ENCODE measurements around the gene ALDH16A1. TPM values are rescaled to one million over a fixed set of nuclear protein-coding genes. Genes with fewer than 3 reads are reported as not detected.
A peak's percentile ranks its signal among the peaks of the same experiment; 100 is the strongest.

The ALDH16A1 gene
- total RNA-seq, 1 experiment from 2014 or later, result 51.7 TPM

DNA sequence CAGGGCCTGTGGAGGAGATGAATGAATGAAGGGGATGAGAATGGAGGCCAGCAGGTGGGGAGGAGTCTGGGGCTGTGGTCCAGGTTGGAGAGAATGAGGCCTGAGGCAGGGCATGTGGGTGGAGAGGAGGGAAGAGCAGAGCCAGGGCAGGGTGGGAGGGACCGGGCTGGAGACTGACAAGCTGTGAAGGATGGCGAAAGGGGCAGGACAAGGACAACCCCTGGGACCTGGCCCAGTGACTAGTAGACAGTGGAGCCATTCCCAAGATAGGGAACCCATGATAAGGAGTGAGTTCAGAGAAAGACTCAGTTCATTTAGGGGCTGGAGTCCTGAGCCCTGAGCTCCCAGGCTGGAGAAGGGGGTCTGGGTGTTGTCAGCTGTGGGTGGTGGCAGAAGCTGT lies 32.8 kb upstream of the ALDH16A1 start:
- no peak overlapping the region for H3K4me2 ChIP-seq (ENCODE audit: insufficient read depth, insufficient read length, low read length)
- H3K9me3 ChIP-seq (ENCODE audit: control insufficient read depth, low read depth, low read length), result no peaks in the 10 kb centered on the region
- no peak for DNase-seq
- H4K8ac ChIP-seq (replicated peaks; ENCODE audit: insufficient read length, low read depth, low read length), result no peak overlapping the region
- no peak overlapping the region for H2BK15ac ChIP-seq (ENCODE audit: low read depth, low read length)
- no peak overlapping the region for H3K56ac ChIP-seq (ENCODE audit: insufficient read length, low read depth, low read length)
- peak overlapping the region; percentile 11 to 84 (median 78); a peak in 4 of 7 replicates for H3K27ac Mint-ChIP-seq
- no peaks in the 10 kb centered on the region; a peak in 2 of 7 replicates for H3K36me3 Mint-ChIP-seq (ENCODE audit: insufficient read depth in 1 of 3, low read depth in 3 of 3)
- H3K14ac ChIP-seq (ENCODE audit: insufficient read depth, low read length), result no peak overlapping the region
- peak overlapping the region in 1 of 2 experiments; percentile 16; a peak in 1 of 5 replicates for H3K4me3 Mint-ChIP-seq
- H3K23me2 ChIP-seq (ENCODE audit: insufficient read length, low read depth, low read length, poor library complexity, severe bottlenecking), result peaks cover 13% of the 10 kb centered on the region
- no peak overlapping the region for H2BK12ac ChIP-seq (ENCODE audit: insufficient read length, low read depth, low read length)
- no peak overlapping the region for H3K23ac ChIP-seq (ENCODE audit: insufficient read length, low read depth, low read length)
- H2AFZ ChIP-seq (ENCODE audit: low read length), result no peak overlapping the region
- no peak overlapping the region for H2BK20ac ChIP-seq (ENCODE audit: low read depth, low read length, poor library complexity, severe bottlenecking)
- H3T11ph ChIP-seq (ENCODE audit: low read length), result no peak overlapping the region
- peaks cover 54% of the 10 kb centered on the region for H3K27me3 Mint-ChIP-seq (ENCODE audit: low read depth)
- WGBS (ENCODE audit: extremely low coverage, insufficient read length, low lambda C conversion rate), result no CpG with 5 or more reads among the region's 2 CpGs
- H4K91ac ChIP-seq (ENCODE audit: insufficient read length, low read depth, low read length), result no peak overlapping the region
- peaks cover 2% of the 10 kb centered on the region; the same call in 1 of the 2 replicates for H3K4me1 ChIP-seq (ENCODE audit: insufficient read depth, low read length)
- no peak overlapping the region for H4K5ac ChIP-seq (ENCODE audit: insufficient read length, low read depth, low read length)
- H2BK5ac ChIP-seq (ENCODE audit: insufficient read length, low read length), result no peak overlapping the region
- H3K4me1 Mint-ChIP-seq, result peaks cover 57 to 75% of the 10 kb centered on the region in 2 experiments
- H3K27me3 ChIP-seq (ENCODE audit: insufficient read depth, low read length), result peaks cover 25% of the 10 kb centered on the region; the same call in 1 of the 2 replicates
- TF ChIP-seq CTCF (conservative IDR thresholded peaks at IDR 0.05), result no peak
- H4K20me1 ChIP-seq (ENCODE audit: control insufficient read depth, insufficient read depth, insufficient read length), result no peaks in the 10 kb centered on the region
- H3K9ac ChIP-seq (ENCODE audit: extremely low read depth, insufficient read length, low read length), result no peak overlapping the region
- H3K4ac ChIP-seq (ENCODE audit: low read depth, low read length), result no peak overlapping the region
- no peak overlapping the region for H3K18ac ChIP-seq (ENCODE audit: insufficient read length, low read depth, low read length)
- H2AK5ac ChIP-seq (ENCODE audit: insufficient read length, low read length), result no peak overlapping the region
- peaks cover 0 to 9% of the 10 kb centered on the region in 2 experiments; a peak in 2 of 5 replicates for H3K9me3 Mint-ChIP-seq
- no peak overlapping the region for H3K27ac ChIP-seq (ENCODE audit: insufficient read length, low read depth, low read length)
- H3K79me2 ChIP-seq (ENCODE audit: insufficient read depth, low read length), result no peaks in the 10 kb centered on the region
- H2BK120ac ChIP-seq (ENCODE audit: low read depth, low read length, poor library complexity, severe bottlenecking), result no peak overlapping the region
- no peaks in the 10 kb centered on the region for H3K79me1 ChIP-seq (ENCODE audit: insufficient read depth, low read depth, low read length, poor library complexity, severe bottlenecking)

Measured in H9 (cell line).